Body of pancreas (tissue), 4 donors: ENCODE data around the gene MIAT. TPM values are rescaled to one million over a fixed set of nuclear protein-coding genes. Genes with fewer than 3 reads are reported as not detected.

ENCODE experiments used
- ATAC-seq: fragments of 150-250 bp; one replicate; pipeline ENCODE4 v1.9.1; 2016
- DNase-seq, 4 donors: peaks; one replicate each; pipeline ENCODE4 v3.0.0-alpha.2; 2019
- H3K27ac ChIP-seq, 4 donors: fragments of 200-600 bp; sonication (generic); 1 replicate in 3 of 4; 2 replicates in 1 of 4; pipeline versions ENCODE4 v1.5.1 to v1.6.1; 2016 to 2019; ENCODE audit warnings: mild to moderate bottlenecking in 1 of 4, mixed read lengths in 1 of 4, moderate library complexity in 1 of 4
- H3K27me3 ChIP-seq, 2 donors: fragments of 200-600 bp; sonication (generic); one replicate each; pipeline ENCODE4 v1.6.0; 2016; ENCODE audit warnings: mild to moderate bottlenecking in 1 of 2
- H3K36me3 ChIP-seq, 2 donors: fragments of 200-600 bp; sonication (generic); replicated peaks in 1 of 2; 2 replicates each; pipeline ENCODE4 v1.5.1; 2016; ENCODE audit warnings: low read depth in 2 of 2; ENCODE audit not compliant: insufficient read depth in 1 of 2
- H3K4me1 ChIP-seq: fragments of 200-600 bp; sonication (generic); one replicate; pipeline ENCODE4 v1.6.0; 2016
- H3K4me3 ChIP-seq, 2 donors: fragments of 200-600 bp; sonication (generic); 1 replicate in 1 of 2; 2 replicates in 1 of 2; pipeline ENCODE4 v1.5.1; 2016 to 2019
- H3K9me3 ChIP-seq, 3 donors: fragments of 200-600 bp; sonication (generic); 1 replicate in 2 of 3; 2 replicates in 1 of 3; pipeline ENCODE4 v1.5.1; 2016
- POLR2A ChIP-seq, 3 donors: fragments of 450-650 bp; IDR thresholded peaks; one replicate each; pipeline ENCODE4 v1.6.1; 2016; ENCODE audit warnings: antibody characterized with exemption in 3 of 3, mild to moderate bottlenecking in 2 of 3
- WGBS, 2 donors: methylation state at CpG; one replicate each; pipeline ENCODE4 v1.1.5; 2017; 5-methylcytosine and 5-hydroxymethylcytosine counted together
- intact Hi-C: fragments of 100-400 bp; cut with DNase I; formaldehyde crosslinking; loops from one replicate; pipeline ENCODE4 v1.15.1; 2023
- small RNA-seq: library from RNA; depleted of rRNA; stranded (forward); fragments of <200 nt; gene quantifications from one replicate; pipeline ENCODE3, GENCODE V24; 2016
- total RNA-seq, 2 donors: library from RNA; depleted of rRNA; stranded (reverse); fragments of >200 nt; gene quantifications; one replicate each; pipeline ENCODE4 v1.1.0, GENCODE V29; 2016

The MIAT gene
- total RNA-seq, 2 donors from 2014 or later = 1.0 to 2.6 TPM

DNA sequence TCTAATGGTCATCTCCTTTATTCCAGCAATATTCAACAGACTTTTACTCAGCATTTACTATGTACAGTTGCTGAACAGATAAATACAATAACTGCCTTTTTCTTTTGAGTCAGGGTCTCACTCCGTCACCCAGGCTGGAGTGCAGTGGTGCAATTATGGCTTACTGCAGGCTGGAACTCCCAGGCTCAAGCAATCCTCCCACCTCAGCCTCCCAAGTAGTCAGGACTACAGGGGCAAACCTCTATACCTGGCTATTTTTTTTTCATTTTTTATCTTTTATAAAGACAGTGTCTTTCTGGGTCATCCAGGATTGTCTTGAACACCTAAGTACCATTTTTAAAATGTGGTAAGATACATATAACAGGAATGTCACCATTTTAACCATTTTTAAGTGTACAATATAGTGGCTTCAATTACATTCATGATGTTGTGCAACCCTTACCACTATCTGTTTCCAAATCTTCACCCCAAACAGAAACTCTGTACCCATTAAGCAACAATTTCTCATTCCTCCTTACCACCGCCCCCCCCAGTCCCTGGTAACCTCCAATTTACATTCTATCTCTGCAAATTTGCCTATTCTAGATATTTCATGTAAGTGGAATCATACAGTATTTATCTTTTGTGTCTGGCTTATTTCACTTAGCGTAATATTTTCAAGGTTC, 67.8 kb downstream of the MIAT start:
- Histone ChIP-seq H3K4me1 (no peaks in the 10 kb centered on the region), H3K4me3 (no peak overlapping the region), H3K9me3 (no peaks in the 10 kb centered on the region), H3K36me3 (peaks cover 0 to 2% of the 10 kb centered on the region in 2 donors), H3K27me3 (no peaks in the 10 kb centered on the region), H3K27ac (no peak overlapping the region)
- TF ChIP-seq POLR2A (IDR thresholded peaks at IDR 0.05) = no peak
- no peak for ATAC-seq
- WGBS, 2 donors = 91 to 97% methylated on average over 3 of the region's 3 CpGs
- intact Hi-C loops = no loop called here
- DNase-seq = no peak

Small RNA genes lying within 50 kb of the gene (small RNA-seq; reads per million reads assigned to genes)
- gene RF01874 = not detected

Other genes with a start within 250 kb of the MIAT start
- gene ASPHD2, start 228.3 kb upstream of the MIAT start, total RNA-seq = 1 to 10 TPM in 1 of 2 donors, under 1 TPM in 1; 0.33 to 1.6 TPM
- gene HPS4, start 173.8 kb upstream of the MIAT start, total RNA-seq = 10 to 100 TPM; 28.3 to 42.5 TPM
- 1 to 10 TPM; 5.3 to 7.5 TPM for gene SRRD, start 173.7 kb upstream of the MIAT start, total RNA-seq
- 10 to 100 TPM; 26.2 to 32.3 TPM for gene TFIP11, start 145.1 kb upstream of the MIAT start, total RNA-seq
- gene TPST2, start 67.5 kb upstream of the MIAT start, total RNA-seq = 100 to 1,000 TPM; 547 to 586 TPM
- under 1 TPM in 1 of 2 donors, not detected in 1; 0.52 TPM for gene CRYBB1, start 39.6 kb upstream of the MIAT start, total RNA-seq
- not detected for gene CRYBA4, start 35.6 kb upstream of the MIAT start, total RNA-seq